ENCODE results near the gene SLC4A3. TPM values are rescaled to one million over a fixed set of nuclear protein-coding genes. Genes with fewer than 3 reads are reported as not detected.

The SLC4A3 gene
- total RNA-seq, 1 experiment from 2014 or later = 4.0 TPM

DNA sequence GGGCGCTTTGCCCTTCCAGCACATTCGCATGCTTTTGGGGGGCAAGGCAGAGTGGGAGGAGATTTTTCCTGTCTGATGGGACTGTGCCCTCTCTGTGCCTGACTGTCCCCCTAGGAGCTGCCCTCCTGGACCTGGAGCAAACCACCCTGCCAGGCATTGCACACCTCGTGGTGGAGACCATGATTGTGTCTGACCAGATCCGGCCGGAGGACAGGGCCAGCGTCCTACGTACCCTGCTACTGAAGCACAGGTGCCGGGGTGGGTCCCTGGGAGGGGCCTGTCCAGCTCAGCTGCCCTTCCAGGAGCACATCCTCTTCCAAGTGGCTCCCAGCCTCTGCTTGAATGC is 5.3 kb downstream of the SLC4A3 start:
- H3K4me3 ChIP-seq = no peak overlapping the region
- H3K36me3 ChIP-seq = peaks cover 3% of the 10 kb centered on the region
- H3K4me1 ChIP-seq (replicated peaks) = 0 out of 2 replicates have a peak, but pooled peaks cover under 1% of the 10 kb centered on the region
- H3K27ac ChIP-seq = no peak overlapping the region
- no peaks in the 10 kb centered on the region for H3K9me3 ChIP-seq (replicated peaks)
- DNase-seq (ENCODE audit: low read depth in 1 of 2, low spot score in 2 of 2) = peak in 1 of 2 experiments; percentile 39
- no peaks in the 10 kb centered on the region for H3K27me3 ChIP-seq (replicated peaks)

DNA sequence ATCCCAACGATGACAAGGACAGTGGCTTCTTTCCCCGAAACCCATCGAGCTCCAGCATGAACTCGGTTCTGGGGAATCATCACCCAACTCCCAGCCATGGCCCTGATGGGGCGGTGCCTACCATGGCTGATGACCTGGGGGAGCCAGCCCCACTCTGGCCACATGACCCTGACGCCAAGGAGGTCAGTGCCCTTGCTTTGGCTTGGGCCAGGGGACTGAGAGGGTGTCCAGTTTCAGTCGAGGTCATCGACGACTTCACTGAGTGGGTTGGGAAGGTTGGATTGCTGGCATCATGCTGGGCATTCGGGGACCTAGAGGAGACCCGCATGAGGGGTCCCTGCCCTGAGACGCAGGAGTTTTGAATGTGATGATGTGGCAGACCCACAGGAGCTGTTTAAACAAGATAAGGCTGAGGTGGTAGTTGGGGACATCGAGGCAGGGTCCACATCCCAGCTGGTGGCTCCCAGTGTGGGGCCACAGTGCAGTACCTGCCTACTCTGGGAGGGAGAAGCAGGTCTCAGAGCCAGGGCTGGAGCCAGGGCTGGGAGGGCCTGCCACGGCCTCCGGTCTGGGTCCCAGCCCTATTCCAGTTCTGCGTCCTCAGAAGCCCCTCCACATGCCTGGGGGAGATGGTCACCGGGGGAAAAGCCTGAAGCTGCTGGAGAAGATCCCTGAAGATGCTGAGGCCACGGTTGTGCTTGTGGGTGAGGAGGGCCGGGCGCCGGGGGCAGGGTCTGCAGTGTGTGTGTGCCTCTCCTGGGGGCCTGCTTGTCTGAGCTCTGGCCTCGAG is 6.0 kb downstream of the SLC4A3 start:
- H3K9me3 ChIP-seq (replicated peaks) = no peaks in the 10 kb centered on the region
- H3K36me3 ChIP-seq = peaks cover 3% of the 10 kb centered on the region
- H3K27ac ChIP-seq = no peak overlapping the region
- H3K4me3 ChIP-seq = no peak overlapping the region
- H3K4me1 ChIP-seq (replicated peaks) = no peaks in the 10 kb centered on the region
- DNase-seq (ENCODE audit: low read depth in 1 of 2, low spot score in 2 of 2) = peak in 1 of 2 experiments; percentile 41
- no peaks in the 10 kb centered on the region for H3K27me3 ChIP-seq (replicated peaks)

DNA sequence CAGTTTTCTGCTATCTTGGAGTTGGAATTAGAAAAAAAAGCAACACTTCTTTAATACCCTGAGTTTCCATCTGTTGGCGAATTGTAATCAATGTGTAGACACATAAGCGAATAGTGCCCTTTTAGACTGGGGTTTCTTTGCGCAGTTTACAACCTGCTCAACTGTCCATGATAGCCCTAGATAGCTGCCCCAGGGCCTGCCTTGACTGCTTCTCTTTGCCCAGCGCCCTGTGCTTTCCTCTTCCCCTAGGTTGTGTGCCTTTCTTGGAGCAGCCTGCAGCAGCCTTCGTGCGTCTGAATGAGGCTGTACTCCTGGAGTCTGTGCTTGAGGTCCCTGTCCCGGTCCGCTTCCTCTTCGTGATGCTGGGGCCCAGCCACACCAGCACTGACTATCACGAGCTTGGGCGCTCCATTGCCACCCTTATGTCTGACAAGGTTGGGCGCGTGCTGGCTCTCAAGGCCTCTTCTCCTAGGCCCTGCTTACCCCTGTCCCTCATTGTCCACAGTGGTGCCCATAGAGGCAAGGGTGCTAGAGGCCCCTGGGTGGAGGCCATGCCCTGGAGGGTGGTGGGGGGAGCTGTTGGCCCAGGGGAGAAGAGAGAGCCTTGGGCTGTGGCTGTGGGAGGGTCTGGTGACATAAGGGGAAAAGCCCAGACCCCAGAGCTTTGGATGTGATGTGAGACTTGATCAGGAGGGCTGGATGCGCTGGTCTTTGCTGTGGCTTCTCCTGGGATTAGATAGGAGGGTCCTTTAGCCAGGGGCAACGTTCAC is 6.9 kb downstream of the SLC4A3 start:
- Histone ChIP-seq H3K27me3 (replicated peaks) (no peaks in the 10 kb centered on the region), H3K4me3 (no peak overlapping the region), H3K4me1 (replicated peaks) (no peaks in the 10 kb centered on the region), H3K27ac (no peak overlapping the region), H3K36me3 (peaks cover 3% of the 10 kb centered on the region), H3K9me3 (replicated peaks) (no peaks in the 10 kb centered on the region)
- peak in 1 of 2 experiments; percentile 13 for DNase-seq (ENCODE audit: low read depth in 1 of 2, low spot score in 2 of 2)

DNA sequence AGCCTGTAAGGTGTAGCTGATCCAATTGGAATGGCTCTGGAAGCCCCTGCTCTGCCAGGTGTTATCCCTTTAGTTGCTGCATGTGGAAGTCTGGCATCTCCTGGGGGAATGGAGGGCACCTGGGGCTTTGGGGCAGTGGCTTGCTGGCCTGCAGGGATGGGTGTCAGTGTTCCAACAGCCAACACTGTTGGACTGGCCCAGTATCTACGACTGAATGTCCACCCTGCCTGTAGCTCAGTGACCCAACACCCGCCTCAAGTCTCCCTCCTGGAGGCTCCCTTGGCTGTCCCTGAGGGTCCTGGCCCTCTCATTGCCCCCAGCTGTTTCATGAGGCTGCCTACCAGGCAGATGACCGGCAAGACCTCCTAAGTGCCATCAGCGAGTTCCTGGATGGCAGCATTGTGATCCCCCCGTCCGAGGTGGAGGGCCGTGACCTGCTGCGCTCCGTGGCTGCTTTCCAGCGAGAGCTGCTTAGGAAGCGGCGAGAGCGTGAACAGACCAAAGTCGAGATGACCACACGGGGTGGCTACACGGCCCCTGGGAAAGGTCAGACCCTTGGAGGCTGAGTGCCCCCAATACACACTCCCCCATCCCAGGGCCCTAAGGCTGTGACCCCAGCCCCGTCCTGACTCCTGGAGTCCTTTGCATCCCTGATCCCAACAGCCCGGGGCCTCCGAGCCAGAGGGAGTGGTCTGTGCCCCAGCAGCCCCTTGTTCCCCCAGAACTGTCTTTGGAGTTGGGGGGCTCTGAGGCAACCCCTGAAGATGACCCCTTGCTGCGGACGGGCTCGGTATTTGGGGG is 7.7 kb downstream of the SLC4A3 start:
- H3K9me3 ChIP-seq (replicated peaks) = no peaks in the 10 kb centered on the region
- peaks cover 3% of the 10 kb centered on the region for H3K36me3 ChIP-seq
- H3K27ac ChIP-seq = no peak overlapping the region
- DNase-seq (ENCODE audit: low read depth in 1 of 2, low spot score in 2 of 2) = no peak
- no peak overlapping the region for H3K4me3 ChIP-seq
- no peaks in the 10 kb centered on the region for H3K27me3 ChIP-seq (replicated peaks)
- no peaks in the 10 kb centered on the region for H3K4me1 ChIP-seq (replicated peaks)

DNA sequence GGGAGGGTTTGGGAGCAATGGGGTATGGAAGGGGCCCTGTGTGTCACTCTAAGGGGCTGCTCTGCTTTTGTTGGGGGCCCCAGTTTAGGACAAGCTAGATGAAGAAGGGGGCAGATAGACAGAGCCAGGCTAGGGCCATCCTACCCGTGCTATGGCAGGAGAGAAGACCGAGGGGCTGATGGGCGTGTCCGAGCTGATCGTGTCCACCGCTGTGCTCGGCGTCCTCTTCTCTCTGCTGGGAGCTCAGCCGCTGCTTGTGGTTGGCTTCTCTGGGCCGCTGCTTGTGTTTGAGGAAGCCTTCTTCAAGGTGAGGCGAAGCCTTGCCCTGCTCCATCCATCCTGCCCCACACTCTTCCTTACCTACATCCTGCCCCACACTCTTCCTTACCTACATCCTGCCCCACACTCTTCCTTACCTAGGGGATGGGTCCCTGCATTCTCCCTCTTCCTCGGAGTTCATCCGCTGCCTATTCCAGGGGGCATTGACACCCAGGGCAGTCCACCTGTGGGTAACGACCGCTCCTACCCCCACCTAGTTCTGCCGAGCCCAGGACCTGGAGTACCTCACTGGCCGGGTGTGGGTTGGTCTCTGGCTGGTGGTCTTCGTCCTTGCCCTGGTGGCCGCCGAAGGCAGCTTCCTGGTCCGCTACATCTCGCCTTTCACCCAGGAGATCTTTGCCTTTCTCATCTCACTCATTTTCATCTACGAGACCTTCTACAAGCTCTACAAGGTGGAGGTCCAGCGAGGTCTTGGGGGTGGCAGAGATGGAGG is 8.9 kb downstream of the SLC4A3 start:
- H3K27me3 ChIP-seq (replicated peaks) = no peaks in the 10 kb centered on the region
- H3K4me1 ChIP-seq (replicated peaks) = no peaks in the 10 kb centered on the region
- DNase-seq (ENCODE audit: low read depth in 1 of 2, low spot score in 2 of 2) = peak in 1 of 2 experiments; percentile 34
- no peak overlapping the region for H3K27ac ChIP-seq
- no peak overlapping the region for H3K4me3 ChIP-seq
- no peaks in the 10 kb centered on the region for H3K9me3 ChIP-seq (replicated peaks)
- H3K36me3 ChIP-seq = peaks cover 3% of the 10 kb centered on the region

DNA sequence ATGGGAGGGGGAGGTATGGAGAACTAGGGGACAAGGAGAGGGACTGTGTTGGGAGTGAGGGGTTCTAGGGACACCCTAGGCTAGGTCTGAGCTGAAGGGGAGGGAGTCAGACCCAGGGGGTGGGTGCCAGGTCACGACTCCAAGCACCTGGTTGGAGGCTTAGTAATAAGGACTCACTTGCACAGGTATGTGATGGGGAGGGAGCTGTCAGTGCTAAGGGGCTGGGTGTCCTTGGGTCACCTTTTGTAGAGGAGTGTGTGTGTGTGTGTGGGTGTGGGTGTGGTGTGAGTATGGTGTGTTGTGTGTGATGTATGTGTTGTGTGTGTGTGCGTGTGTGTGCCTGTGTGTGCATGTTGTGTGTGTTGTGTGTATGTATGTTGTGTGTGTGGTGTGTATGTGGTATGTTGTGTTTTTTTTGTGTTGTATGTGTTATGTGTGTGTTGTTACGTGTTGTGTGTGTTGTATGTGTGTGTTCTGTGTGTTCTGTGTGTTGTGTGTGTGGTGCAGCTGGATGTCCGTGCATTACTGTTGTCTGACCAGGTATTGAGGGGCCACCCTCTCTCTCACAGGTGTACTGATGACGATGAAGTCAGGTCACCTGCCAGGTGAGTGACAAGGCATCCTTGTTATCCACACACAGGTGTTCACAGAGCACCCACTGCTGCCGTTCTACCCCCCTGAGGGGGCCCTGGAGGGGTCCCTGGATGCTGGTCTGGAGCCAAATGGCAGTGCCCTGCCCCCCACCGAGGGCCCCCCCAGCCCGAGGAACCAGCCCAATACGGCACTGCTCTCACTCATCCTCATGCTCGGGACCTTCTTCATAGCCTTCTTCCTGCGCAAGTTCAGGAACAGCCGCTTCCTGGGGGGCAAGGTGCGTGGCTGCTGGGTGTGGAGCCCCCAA is 9.8 kb downstream of the SLC4A3 start:
- Histone ChIP-seq H3K27ac (no peak overlapping the region), H3K4me3 (no peak overlapping the region), H3K4me1 (replicated peaks) (peaks cover 2% of the 10 kb centered on the region), H3K36me3 (peaks cover 3% of the 10 kb centered on the region), H3K27me3 (replicated peaks) (no peaks in the 10 kb centered on the region), H3K9me3 (replicated peaks) (no peaks in the 10 kb centered on the region)
- peak in 1 of 2 experiments; percentile 33 for DNase-seq (ENCODE audit: low read depth in 1 of 2, low spot score in 2 of 2)

DNA sequence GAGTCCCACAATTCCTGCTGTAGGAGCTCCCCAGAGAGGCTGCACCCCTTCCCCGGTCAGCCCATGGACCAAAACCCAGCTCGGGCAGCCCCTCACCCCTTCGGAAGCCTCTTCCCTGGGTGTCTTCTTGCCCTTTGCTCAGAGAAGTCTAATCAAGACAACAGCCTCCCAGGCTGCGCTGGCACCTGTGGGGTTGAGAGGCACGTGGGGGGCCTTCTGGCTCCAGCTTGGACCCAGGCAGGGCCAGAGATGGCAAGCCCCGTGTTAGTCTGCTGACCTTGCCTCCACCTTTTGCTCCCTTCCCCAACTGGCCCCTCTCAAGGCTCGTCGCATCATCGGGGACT is 10.4 kb downstream of the SLC4A3 start:
- H3K27ac ChIP-seq = no peak overlapping the region
- no peaks in the 10 kb centered on the region for H3K27me3 ChIP-seq (replicated peaks)
- H3K36me3 ChIP-seq = peaks cover 3% of the 10 kb centered on the region
- no peak overlapping the region for H3K4me3 ChIP-seq
- H3K9me3 ChIP-seq (replicated peaks) = no peaks in the 10 kb centered on the region
- peak in 1 of 2 experiments; percentile 39 for DNase-seq (ENCODE audit: low read depth in 1 of 2, low spot score in 2 of 2)
- peaks cover 8% of the 10 kb centered on the region for H3K4me1 ChIP-seq (replicated peaks)

DNA sequence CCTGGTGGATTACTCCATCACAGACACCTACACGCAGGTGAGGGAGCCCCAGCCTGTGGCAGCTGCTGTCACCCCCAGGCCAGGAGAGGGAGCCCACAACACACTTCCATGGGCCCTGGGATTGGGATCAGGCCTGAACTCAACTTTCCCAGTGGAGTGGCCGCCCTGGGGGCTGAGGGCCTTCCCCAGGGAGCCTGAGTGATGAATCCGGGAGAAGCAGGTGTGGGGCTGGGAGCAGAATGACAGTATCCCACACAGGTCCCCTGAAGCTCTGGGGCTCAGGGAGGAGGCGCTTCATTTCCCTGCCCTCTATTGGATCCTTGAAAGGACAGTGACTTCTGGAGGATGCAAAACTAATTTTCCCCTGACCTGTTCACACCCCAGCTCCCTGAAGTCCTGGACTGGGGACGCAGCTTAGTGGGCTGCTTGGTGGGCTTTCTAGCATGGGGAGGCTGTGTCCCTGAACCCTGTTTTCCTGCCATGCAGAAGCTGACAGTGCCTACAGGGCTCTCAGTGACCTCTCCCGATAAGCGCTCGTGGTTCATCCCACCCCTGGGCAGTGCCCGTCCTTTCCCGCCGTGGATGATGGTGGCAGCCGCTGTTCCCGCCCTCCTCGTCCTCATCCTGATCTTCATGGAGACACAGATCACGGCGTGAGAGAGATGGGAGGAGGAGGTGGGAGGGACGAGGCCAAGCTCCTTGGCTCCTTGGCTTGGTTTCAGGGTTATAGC is 11.0 kb downstream of the SLC4A3 start:
- Histone ChIP-seq H3K27me3 (replicated peaks) (no peaks in the 10 kb centered on the region), H3K36me3 (peaks cover under 1% of the 10 kb centered on the region), H3K9me3 (replicated peaks) (no peaks in the 10 kb centered on the region), H3K4me1 (replicated peaks) (peaks cover 13% of the 10 kb centered on the region), H3K4me3 (no peak overlapping the region), H3K27ac (no peak overlapping the region)
- no peak for DNase-seq (ENCODE audit: low read depth in 1 of 2, low spot score in 2 of 2)

DNA sequence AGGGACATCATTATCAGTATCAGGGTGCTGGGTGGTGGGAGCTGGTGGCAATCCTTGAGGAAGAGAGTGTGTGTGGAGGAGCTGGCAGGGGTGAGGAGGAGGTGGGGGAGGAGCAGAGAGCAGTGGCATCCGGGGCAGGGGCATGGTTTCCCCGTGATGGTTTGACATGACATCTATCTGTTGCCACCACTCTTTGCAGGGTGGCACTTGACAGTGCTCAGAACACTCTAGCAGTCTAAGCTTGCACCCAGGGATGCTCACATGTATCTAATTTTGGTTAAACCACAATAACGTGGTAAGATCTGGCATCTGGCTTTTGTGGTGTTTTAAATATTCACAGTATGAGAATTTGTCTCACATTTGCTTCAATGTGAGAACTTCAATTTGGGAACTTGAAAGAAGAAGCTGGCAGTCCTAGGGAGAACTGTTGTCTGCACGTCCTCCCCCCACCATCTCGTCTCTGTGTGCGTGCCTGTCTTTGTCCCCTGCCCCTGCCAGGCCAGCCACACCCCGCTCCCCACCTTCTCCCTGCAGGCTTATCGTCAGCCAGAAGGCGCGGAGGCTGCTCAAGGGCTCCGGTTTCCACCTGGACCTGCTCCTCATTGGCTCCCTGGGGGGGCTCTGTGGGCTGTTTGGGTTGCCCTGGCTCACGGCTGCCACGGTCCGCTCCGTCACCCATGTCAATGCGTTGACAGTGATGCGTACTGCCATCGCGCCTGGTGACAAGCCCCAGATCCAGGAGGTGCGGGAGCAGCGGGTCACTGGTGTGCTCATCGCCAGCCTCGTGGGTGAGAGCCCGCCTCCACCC is 11.7 kb downstream of the SLC4A3 start:
- Histone ChIP-seq H3K4me3 (no peak overlapping the region), H3K9me3 (replicated peaks) (no peaks in the 10 kb centered on the region), H3K36me3 (no peaks in the 10 kb centered on the region; the same call in 1 of the 2 replicates), H3K27ac (no peak overlapping the region), H3K4me1 (replicated peaks) (peaks cover 13% of the 10 kb centered on the region), H3K27me3 (replicated peaks) (no peaks in the 10 kb centered on the region)
- DNase-seq (ENCODE audit: low read depth in 1 of 2, low spot score in 2 of 2) = no peak

DNA sequence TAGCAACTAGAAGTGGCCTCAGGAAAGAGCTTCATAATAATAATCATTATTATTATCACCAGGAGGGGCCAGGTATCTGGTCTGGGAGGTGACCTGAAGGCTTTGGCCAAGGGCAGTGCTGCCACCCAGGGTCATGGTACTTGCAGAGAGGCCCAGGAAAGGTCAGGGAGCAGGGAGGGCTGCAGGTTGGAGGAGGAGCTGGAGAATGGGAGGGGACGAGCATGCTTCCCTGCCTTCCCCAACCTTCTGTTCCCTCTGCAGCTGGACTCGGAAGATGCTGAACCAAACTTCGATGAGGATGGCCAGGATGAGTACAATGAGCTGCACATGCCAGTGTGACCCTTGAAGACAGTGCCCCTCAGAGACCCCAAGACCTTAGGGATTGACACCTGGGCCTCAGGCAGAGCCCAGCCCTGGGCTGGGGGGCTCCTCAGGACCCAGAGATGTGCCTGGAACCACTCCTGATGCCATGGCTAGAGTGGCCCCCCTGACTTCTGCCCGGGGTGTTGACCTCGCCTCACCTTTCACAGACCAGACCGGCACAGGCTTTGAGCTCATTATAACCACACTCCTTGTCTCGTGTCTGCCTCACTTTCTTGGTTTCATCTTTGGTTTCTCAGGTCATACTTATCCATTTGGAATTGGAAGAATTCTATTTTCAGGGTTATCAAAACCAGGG is 14.1 kb downstream of the SLC4A3 start:
- Histone ChIP-seq H3K4me1 (replicated peaks) (peaks cover 33% of the 10 kb centered on the region), H3K27ac (no peak overlapping the region), H3K27me3 (replicated peaks) (no peaks in the 10 kb centered on the region), H3K9me3 (replicated peaks) (no peaks in the 10 kb centered on the region), H3K4me3 (no peak overlapping the region), H3K36me3 (no peaks in the 10 kb centered on the region)
- DNase-seq (ENCODE audit: low read depth in 1 of 2, low spot score in 2 of 2) = no peak

DNA sequence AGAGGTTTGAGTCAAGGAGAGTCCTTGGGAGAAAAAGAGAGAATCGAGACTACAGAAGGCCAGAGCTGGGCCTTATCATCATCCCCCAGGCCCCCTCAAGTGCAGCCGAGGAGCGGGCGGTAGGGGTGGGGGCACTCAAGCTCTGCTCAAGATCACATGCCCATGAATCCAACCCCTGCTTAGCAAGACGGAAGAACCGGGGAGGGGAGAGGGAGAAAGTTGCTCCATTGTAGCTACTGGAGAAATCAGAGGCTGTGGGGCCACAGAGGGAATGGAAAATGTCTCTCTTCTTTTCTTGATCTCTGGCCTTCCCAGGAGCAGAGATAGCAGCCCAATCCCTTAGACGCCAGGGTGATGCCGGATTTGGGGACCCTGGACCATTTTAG is 14.6 kb downstream of the SLC4A3 start:
- H3K4me3 ChIP-seq = no peak overlapping the region
- no peak overlapping the region for H3K27ac ChIP-seq
- no peaks in the 10 kb centered on the region for H3K9me3 ChIP-seq (replicated peaks)
- no peaks in the 10 kb centered on the region for H3K27me3 ChIP-seq (replicated peaks)
- no peaks in the 10 kb centered on the region for H3K36me3 ChIP-seq
- H3K4me1 ChIP-seq (replicated peaks) = peaks cover 33% of the 10 kb centered on the region
- DNase-seq (ENCODE audit: low read depth in 1 of 2, low spot score in 2 of 2) = no peak

Data from SJSA1 (cell line).